ENCODE measurements around the gene ARHGEF28. TPM values are rescaled to one million over a fixed set of nuclear protein-coding genes. Genes with fewer than 3 reads are reported as not detected.

The ARHGEF28 gene
- total and polyA plus RNA-seq, 7 experiments from 2014 or later = 0.03 to 0.47 TPM; not detected in 5

DNA sequence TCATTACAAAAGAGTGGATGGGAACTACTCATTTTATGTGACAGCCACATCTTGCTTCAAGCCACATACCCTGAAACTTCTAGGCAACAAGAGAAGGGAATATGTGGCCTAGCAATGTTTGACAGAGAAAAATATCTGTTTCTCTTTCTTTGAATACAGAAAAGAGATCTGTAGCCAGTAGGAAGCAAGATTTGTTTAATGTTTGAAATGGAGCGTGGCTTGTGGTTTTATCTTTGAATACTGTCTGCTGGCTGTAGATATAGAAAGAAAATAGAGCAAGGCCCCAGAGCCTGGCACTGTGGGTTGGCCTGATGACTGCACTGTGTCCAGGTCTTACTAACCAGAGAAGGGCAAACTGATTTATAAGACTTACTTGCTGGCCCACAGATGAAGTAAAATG, 133.8 kb downstream of the ARHGEF28 start:
- no peaks in the 10 kb centered on the region for H3K27me3 ChIP-seq (ENCODE audit: control insufficient read depth in 2 of 2, insufficient read depth in 2 of 2, low read length in 2 of 2)
- peaks cover 0 to 4% (median 0%) of the 10 kb centered on the region in 11 donors for H3K9me3 Mint-ChIP-seq
- no peaks in the 10 kb centered on the region for H3K4me1 Mint-ChIP-seq
- no peaks in the 10 kb centered on the region for H3K9me3 ChIP-seq (ENCODE audit: control insufficient read depth in 2 of 3, low read length in 3 of 3)
- H3K4me1 ChIP-seq (ENCODE audit: control insufficient read depth in 2 of 2, insufficient read depth in 2 of 2, low read length in 2 of 2) = no peaks in the 10 kb centered on the region
- no peaks in the 10 kb centered on the region for H3K36me3 Mint-ChIP-seq
- H3K36me3 ChIP-seq (ENCODE audit: control insufficient read depth in 2 of 3, insufficient read depth in 3 of 3, low read length in 3 of 3) = no peaks in the 10 kb centered on the region
- no peak for ATAC-seq
- no peak overlapping the region for H3K27ac ChIP-seq (ENCODE audit: low read depth, low read length)
- H3K4me3 Mint-ChIP-seq = no peak overlapping the region
- H3K27me3 Mint-ChIP-seq = peaks cover 10 to 16% (median 11%) of the 10 kb centered on the region in 5 donors
- H3K4me3 ChIP-seq (ENCODE audit: low read length) = no peak overlapping the region
- ChIA-PET CTCF (no interaction called here), POLR2A (no interaction called here)
- intact Hi-C loops (cut with micrococcal nuclease) = no loop called here
- no peak for DNase-seq
- no peak overlapping the region for H3K27ac Mint-ChIP-seq

DNA sequence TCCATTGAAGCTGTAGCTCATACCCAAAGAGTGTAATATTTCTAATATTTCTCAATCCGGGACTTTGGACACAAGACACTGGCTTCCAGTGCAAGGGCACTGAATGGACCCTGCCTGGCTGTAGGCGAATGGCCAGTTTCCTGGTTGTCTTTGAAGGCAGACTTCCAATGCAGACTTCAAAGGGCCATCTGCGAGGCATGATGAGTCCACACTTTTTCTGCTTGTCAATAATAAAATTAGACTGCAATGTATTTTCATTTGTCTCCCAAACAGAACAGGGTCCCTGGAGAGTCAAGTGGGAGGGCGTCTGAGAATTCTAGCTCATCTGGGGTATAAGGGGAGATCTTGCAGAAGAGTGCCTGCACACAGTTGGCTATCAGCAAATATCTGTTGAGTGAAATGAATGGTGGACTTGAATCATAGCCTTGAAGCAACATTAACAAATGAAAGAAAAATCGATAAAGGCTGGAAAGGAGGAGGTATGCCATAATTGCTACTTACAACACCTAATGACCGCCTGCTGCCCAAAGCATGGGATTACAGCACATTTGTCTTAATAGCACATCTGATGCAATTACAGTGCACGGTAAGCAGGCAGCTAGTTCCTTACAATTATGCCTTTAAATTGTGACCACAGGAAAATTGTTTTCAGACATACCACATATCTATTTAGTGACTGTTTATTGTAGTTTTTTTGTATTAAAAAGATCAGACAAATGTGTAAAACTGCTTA, 137.5 kb downstream of the ARHGEF28 start:
- no peaks in the 10 kb centered on the region for H3K4me1 ChIP-seq (ENCODE audit: control insufficient read depth in 2 of 2, insufficient read depth in 2 of 2, low read length in 2 of 2)
- H3K9me3 ChIP-seq (ENCODE audit: control insufficient read depth in 2 of 3, low read length in 3 of 3) = no peaks in the 10 kb centered on the region
- intact Hi-C loops (cut with micrococcal nuclease) = no loop called here
- ATAC-seq (no peak), DNase-seq (no peak)
- no peak overlapping the region for H3K4me3 ChIP-seq (ENCODE audit: low read length)
- no peak overlapping the region for H3K27ac ChIP-seq (ENCODE audit: low read depth, low read length)
- no peak overlapping the region for H3K27ac Mint-ChIP-seq
- H3K36me3 ChIP-seq (ENCODE audit: control insufficient read depth in 2 of 3, insufficient read depth in 3 of 3, low read length in 3 of 3) = no peaks in the 10 kb centered on the region
- H3K4me1 Mint-ChIP-seq = no peaks in the 10 kb centered on the region
- H3K9me3 Mint-ChIP-seq = peaks cover 7 to 18% (median 8%) of the 10 kb centered on the region in 11 donors
- peaks cover 0 to 5% (median 0%) of the 10 kb centered on the region in 5 donors for H3K36me3 Mint-ChIP-seq
- H3K4me3 Mint-ChIP-seq = no peak overlapping the region
- H3K27me3 Mint-ChIP-seq = peaks cover 0 to 10% (median 8%) of the 10 kb centered on the region in 5 donors
- no peaks in the 10 kb centered on the region for H3K27me3 ChIP-seq (ENCODE audit: control insufficient read depth in 2 of 2, insufficient read depth in 2 of 2, low read length in 2 of 2)
- ChIA-PET CTCF (no interaction called here), POLR2A (no interaction called here)

DNA sequence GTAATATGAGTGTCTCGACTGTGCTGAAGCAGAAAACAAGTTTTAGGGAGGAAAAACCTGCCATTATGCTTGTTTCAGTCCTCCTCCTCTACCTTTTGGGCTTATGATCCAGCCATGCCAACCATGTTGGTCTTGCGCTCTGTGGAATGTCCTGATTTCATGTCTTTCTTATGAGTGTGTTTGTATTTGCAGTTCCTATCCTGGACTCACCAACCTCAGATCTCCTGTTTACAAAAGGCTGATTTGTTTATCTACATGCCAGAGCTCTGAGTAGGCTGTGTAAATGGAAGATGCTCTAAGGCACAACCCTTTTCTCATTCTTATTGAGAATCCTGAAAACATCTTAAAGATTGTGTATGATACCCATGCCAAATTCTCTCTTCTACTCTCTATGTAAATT, 138.6 kb downstream of the ARHGEF28 start:
- Mint-ChIP-seq H3K9me3 (peaks cover 7 to 24% (median 13%) of the 10 kb centered on the region in 11 donors), H3K27ac (no peak overlapping the region), H3K36me3 (peaks cover 0 to 5% (median 0%) of the 10 kb centered on the region in 5 donors), H3K4me3 (no peak overlapping the region), H3K27me3 (peaks cover 0 to 12% (median 5%) of the 10 kb centered on the region in 5 donors), H3K4me1 (no peaks in the 10 kb centered on the region)
- no peak overlapping the region for H3K4me3 ChIP-seq (ENCODE audit: low read length)
- DNase-seq (no peak), ATAC-seq (no peak)
- H3K9me3 ChIP-seq (ENCODE audit: control insufficient read depth in 2 of 3, low read length in 3 of 3) = no peaks in the 10 kb centered on the region
- H3K27me3 ChIP-seq (ENCODE audit: control insufficient read depth in 2 of 2, insufficient read depth in 2 of 2, low read length in 2 of 2) = no peaks in the 10 kb centered on the region
- no peaks in the 10 kb centered on the region for H3K4me1 ChIP-seq (ENCODE audit: control insufficient read depth in 2 of 2, insufficient read depth in 2 of 2, low read length in 2 of 2)
- no peaks in the 10 kb centered on the region for H3K36me3 ChIP-seq (ENCODE audit: control insufficient read depth in 2 of 3, insufficient read depth in 3 of 3, low read length in 3 of 3)
- ChIA-PET CTCF (no interaction called here), POLR2A (no interaction called here)
- no peak overlapping the region for H3K27ac ChIP-seq (ENCODE audit: low read depth, low read length)
- intact Hi-C loops (cut with micrococcal nuclease) = no loop called here

DNA sequence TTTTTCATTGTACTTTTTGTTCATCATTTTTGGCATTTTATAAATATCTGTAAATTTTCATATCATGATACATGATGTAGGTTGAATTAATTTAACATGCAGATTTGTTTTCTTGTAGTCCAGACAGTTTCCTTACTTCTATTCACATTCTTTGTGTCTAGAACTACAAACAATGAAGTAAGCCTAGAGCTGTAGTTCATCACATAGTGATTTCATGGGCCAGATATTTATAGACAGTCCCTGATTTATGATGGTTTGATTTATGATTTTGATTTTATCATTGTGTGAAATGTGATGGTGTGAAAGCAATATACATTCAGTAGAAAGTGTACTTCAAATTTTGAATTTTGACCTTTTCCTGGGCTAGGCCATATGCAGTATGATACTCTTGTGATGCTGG, 139.0 kb downstream of the ARHGEF28 start:
- POLR2A ChIA-PET = no interaction called here
- Mint-ChIP-seq H3K9me3 (peaks cover 7 to 24% (median 13%) of the 10 kb centered on the region in 11 donors), H3K36me3 (peaks cover 0 to 5% (median 0%) of the 10 kb centered on the region in 5 donors), H3K27ac (no peak overlapping the region), H3K27me3 (peaks cover 0 to 12% (median 5%) of the 10 kb centered on the region in 5 donors), H3K4me3 (no peak overlapping the region), H3K4me1 (no peaks in the 10 kb centered on the region)
- Histone ChIP-seq H3K27me3 (ENCODE audit: control insufficient read depth in 2 of 2, insufficient read depth in 2 of 2, low read length in 2 of 2) (no peaks in the 10 kb centered on the region), H3K4me3 (ENCODE audit: low read length) (no peak overlapping the region), H3K9me3 (ENCODE audit: control insufficient read depth in 2 of 3, low read length in 3 of 3) (no peaks in the 10 kb centered on the region), H3K27ac (ENCODE audit: low read depth, low read length) (no peak overlapping the region), H3K36me3 (ENCODE audit: control insufficient read depth in 2 of 3, insufficient read depth in 3 of 3, low read length in 3 of 3) (no peaks in the 10 kb centered on the region), H3K4me1 (ENCODE audit: control insufficient read depth in 2 of 2, insufficient read depth in 2 of 2, low read length in 2 of 2) (no peaks in the 10 kb centered on the region)
- DNase-seq = no peak
- intact Hi-C loops (cut with micrococcal nuclease) = no loop called here
- ATAC-seq = no peak
- CTCF ChIA-PET = no interaction called here

DNA sequence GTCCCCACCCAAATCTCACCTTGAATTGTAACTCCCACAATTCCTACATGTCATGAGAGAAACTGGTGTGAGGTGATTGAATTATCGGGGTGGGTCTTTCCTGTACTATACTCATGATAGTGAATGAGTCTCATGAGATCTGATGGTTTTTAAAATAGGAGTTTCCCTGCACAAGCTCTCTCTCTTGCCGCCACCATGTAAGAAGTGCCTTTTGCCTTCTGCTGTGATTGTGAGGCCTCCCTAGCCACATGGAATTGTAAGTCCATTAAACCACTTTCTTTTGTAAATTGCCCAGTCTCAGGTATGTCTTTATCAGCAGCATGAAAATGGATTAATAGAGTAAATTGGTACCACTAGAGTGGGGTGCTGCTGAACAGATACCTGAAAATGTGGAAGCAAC, 140.9 kb downstream of the ARHGEF28 start:
- intact Hi-C loops (cut with micrococcal nuclease) = no loop called here
- H3K36me3 ChIP-seq (ENCODE audit: control insufficient read depth in 2 of 3, insufficient read depth in 3 of 3, low read length in 3 of 3) = no peaks in the 10 kb centered on the region
- POLR2A ChIA-PET = no interaction called here
- H3K27ac ChIP-seq (ENCODE audit: low read depth, low read length) = no peak overlapping the region
- Mint-ChIP-seq H3K27me3 (peaks cover 0 to 16% (median 12%) of the 10 kb centered on the region in 5 donors), H3K9me3 (peaks cover 7 to 26% (median 13%) of the 10 kb centered on the region in 11 donors), H3K36me3 (peaks cover 0 to 5% (median 0%) of the 10 kb centered on the region in 5 donors), H3K4me1 (no peaks in the 10 kb centered on the region), H3K4me3 (no peak overlapping the region), H3K27ac (no peak overlapping the region)
- CTCF ChIA-PET = no interaction called here
- no peak for ATAC-seq
- no peak overlapping the region for H3K4me3 ChIP-seq (ENCODE audit: low read length)
- H3K9me3 ChIP-seq (ENCODE audit: control insufficient read depth in 2 of 3, low read length in 3 of 3) = no peaks in the 10 kb centered on the region
- no peaks in the 10 kb centered on the region for H3K27me3 ChIP-seq (ENCODE audit: control insufficient read depth in 2 of 2, insufficient read depth in 2 of 2, low read length in 2 of 2)
- no peak for DNase-seq
- no peaks in the 10 kb centered on the region for H3K4me1 ChIP-seq (ENCODE audit: control insufficient read depth in 2 of 2, insufficient read depth in 2 of 2, low read length in 2 of 2)

DNA sequence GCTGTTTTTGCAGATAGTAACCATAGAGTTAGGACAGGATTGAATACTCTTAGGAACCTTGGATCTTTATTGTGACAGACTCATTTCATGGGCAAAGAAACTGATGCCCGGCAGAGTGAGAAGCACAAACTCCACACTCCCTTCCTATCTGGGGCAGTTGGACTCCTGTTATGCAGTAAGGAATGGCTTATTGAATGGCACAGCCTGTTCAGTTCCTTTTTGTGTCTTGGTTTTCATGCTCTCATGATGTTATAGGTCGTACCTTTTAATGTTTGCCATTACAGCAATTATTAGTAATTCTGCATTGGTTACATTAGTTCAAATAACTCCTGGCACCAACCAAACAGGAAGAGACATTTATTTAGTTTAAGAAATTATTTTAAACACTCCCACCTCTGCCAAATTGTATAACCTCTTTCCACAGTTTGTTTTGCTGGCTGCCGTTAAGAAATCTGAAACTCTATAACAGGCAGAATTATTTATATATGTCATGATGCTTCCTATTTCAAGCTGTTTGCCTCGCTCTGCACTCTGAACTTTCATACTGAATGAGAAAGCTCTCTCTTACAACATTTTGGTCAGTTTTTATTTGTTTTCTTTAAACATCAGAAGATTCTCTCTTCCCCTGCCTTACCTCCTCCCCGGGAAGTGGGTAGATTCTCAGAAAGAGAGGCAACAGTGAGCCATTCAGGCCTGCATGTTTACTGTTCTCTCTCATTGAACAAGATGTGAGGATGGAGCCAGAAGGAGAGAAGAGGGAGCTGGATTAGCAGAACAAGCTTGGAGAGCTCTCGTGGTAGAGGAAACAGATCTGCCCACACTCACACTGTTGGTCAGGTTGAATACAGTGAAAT, 144.4 kb downstream of the ARHGEF28 start:
- ChIA-PET CTCF (no interaction called here), POLR2A (no interaction called here)
- H3K4me1 Mint-ChIP-seq = no peaks in the 10 kb centered on the region
- H3K27me3 ChIP-seq (ENCODE audit: control insufficient read depth in 2 of 2, insufficient read depth in 2 of 2, low read length in 2 of 2) = no peaks in the 10 kb centered on the region
- H3K4me3 ChIP-seq (ENCODE audit: low read length) = no peak overlapping the region
- H3K4me3 Mint-ChIP-seq = no peak overlapping the region
- no peaks in the 10 kb centered on the region for H3K36me3 ChIP-seq (ENCODE audit: control insufficient read depth in 2 of 3, insufficient read depth in 3 of 3, low read length in 3 of 3)
- peaks cover 5 to 26% (median 8%) of the 10 kb centered on the region in 11 donors for H3K9me3 Mint-ChIP-seq
- no peak overlapping the region for H3K27ac Mint-ChIP-seq
- no peak overlapping the region for H3K27ac ChIP-seq (ENCODE audit: low read depth, low read length)
- intact Hi-C loops (cut with micrococcal nuclease) = no loop called here
- H3K36me3 Mint-ChIP-seq = peaks cover 0 to 5% (median 0%) of the 10 kb centered on the region in 5 donors
- peaks cover 2 to 16% (median 8%) of the 10 kb centered on the region in 5 donors for H3K27me3 Mint-ChIP-seq
- no peak for DNase-seq
- no peak for ATAC-seq
- no peaks in the 10 kb centered on the region for H3K9me3 ChIP-seq (ENCODE audit: control insufficient read depth in 2 of 3, low read length in 3 of 3)
- no peaks in the 10 kb centered on the region for H3K4me1 ChIP-seq (ENCODE audit: control insufficient read depth in 2 of 2, insufficient read depth in 2 of 2, low read length in 2 of 2)

All from naive thymus-derived CD4-positive, alpha-beta T cell (primary cell).